GM18517 (cell line): ENCODE data around the gene EIF4G3.
"Not testable (repeated sequence)": the region's sequence is repeated elsewhere in the genome, so short reads cannot be mapped to it uniquely, and the experiment has no call there.

ENCODE experiments used
- ATAC-seq: cut with Tn5 transposase; IDR thresholded peaks from one replicate; pipeline ENCODE4 v1.9.1; 2021; ENCODE audit warnings: mild to moderate bottlenecking, moderate library complexity; ENCODE audit not compliant: unreplicated experiment

The EIF4G3 gene

DNA sequence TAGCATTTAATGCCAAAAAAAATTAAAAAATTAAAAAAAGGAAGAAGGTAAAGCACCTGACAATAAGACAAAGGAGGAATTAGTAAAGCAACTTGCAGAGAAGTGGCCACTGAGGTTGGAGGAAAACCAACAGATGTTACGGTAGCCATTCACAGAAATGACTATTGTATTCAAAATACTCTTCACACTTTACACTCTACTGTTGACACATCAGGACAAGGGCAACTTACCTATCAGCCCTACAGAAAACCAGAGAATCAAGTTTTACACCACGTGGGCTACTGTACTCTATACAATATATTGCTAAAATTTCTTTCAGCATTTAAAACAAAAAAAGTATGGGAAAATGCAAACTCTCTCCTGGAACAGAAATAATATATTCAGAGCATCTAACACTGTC lies 70.0 kb downstream of the EIF4G3 start:
- ATAC-seq = no peak

- ATAC-seq = no peak
Measured at GRCh38 chr1:21106238-21106637, 70.5 kb downstream of the EIF4G3 start.

DNA sequence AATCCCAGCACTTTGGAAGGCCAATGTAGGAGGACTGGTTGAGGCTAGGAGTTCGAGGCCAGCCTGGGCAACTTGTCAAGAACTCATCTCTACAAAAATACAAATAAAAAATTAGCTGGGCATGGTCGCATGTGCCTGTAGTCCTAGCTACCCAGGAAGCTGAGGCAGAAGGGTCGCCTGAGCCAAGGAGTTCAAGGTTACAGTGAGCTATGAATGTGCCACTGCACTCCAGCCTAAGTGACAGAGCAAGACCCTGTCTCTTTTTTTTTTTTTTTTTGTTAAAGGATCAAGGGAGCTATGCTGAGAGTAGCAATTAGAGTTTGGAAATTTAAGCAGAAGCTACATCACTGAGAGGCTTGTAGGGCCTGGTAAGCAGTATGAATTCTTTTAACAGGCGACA lies 70.9 kb downstream of the EIF4G3 start:
- ATAC-seq = no peak

- no peak for ATAC-seq
Measured at GRCh38 chr1:21104683-21105082, 72.0 kb downstream of the EIF4G3 start.

GRCh38 chr1:21100481-21100921 lies 76.2 kb downstream of the EIF4G3 start:
- no peak for ATAC-seq

DNA sequence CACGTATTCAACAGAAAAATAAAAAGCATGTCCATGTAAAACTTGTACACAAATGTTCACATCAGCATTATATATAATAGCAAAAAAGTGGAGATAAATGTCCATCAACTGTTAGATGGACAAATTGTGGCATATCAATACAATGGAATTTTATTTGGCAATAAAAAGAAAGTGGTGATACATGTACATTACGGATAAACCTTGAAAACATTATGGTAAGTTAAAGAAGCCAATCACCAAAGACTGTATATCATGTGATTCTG lies 76.9 kb downstream of the EIF4G3 start:
- no peak for ATAC-seq

DNA sequence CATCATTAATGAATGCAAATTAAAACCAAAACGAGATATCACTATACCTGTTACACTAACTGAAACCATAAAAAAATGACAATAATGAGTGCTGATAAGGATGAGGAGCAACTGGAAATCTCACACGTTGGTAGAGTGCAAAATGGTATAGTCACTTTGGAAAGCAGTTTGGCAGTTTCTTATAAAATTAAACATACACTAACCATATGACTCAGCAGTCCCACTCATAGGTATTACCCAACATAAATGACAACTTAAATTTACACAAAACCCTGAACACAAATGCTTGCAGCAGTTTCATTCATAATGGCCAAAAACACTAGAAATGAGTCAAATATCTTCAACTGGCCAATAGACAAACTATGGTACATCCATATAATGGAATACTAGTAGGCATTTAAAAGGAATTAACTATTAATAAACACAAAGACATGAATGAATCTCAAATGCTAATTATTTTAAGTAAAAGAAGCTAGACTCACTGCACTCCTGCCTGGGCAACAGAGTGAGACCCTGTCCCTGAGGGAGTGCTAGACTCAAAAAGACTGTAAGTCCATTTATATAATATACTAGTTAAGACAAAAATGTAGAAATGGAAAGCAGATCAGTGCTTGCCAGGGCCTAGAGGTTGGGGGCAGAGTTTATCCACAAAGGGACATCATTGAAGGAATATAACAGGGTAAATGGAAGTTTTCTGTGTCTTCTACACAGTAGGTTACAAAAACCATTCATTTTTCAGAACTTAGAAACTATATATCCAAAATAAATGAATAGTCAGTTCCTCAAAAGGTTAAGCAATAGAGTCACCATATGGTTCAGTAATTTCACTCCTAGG lies 77.4 kb downstream of the EIF4G3 start:
- ATAC-seq = no peak

GRCh38 chr1:21098186-21098915 lies 78.3 kb downstream of the EIF4G3 start:
- ATAC-seq = no peak

- ATAC-seq = no peak
Measured at GRCh38 chr1:21097729-21098128, 79.0 kb downstream of the EIF4G3 start.

DNA sequence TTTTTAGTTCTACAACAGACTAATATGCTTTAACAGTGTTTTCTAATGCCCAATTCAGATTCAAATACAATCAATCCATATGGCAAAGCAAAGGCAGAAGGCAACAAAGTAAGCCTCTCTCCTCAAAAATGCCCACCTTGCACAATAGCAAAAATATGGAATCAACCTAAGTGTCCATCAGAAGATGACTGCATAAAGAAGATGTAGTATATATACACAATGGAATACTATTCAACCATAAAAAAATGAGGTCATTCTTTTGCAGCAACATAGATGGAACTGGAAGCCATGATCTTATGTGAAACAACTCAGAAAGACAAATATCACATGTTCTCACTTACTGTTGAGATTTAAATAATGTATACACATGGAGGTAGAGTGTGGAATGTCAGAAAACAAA lies 80.7 kb downstream of the EIF4G3 start:
- ATAC-seq = no peak

DNA sequence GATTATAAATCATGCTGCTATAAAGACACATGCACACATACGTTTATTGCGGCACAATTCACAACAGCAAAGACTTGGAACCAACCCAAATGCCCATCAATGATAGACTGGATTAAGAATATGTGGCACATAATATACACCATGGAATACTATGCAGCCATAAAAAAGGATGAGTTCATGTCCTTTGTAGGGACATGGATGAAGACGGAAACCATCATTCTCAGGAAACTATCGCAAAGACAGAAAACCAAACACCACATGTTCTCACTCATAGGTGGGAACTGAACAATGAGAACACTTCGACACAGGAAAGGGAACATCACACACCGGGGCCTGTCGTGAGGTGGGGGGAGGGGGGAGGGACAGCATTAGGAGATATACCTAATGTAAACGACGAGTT lies 82.4 kb downstream of the EIF4G3 start:
- not testable (repeated sequence) for ATAC-seq

DNA sequence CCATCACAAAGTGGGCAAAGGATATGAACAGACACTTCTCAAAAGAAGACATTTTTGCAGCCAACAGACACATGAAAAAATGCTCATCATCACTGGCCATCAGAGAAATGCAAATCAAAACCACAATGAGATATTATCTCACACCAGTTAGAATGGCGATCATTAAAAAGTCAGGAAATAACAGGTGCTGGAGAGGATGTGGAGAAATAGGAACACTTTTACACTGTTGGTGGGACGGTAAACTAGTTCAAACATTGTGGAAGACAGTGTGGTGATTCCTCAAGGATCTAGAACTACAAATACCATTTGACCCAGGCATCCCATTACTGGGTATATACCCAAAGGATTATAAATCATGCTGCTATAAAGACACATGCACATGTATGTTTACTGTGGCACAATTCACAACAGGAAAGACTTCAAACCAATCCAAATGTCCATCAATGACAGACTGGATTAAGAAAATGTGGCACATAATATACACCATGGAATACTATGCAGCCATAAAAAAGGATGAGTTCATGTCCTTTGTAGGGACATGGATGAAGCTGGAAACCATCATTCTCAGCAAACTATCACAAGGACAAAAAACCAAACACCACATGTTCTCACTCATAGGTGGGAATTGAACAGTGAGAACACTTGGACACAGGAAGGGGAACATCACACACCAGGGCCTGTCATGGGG lies 83.3 kb downstream of the EIF4G3 start:
- ATAC-seq = not testable (repeated sequence)

GRCh38 chr1:21092545-21092944 lies 84.2 kb downstream of the EIF4G3 start:
- not testable (repeated sequence) for ATAC-seq

DNA sequence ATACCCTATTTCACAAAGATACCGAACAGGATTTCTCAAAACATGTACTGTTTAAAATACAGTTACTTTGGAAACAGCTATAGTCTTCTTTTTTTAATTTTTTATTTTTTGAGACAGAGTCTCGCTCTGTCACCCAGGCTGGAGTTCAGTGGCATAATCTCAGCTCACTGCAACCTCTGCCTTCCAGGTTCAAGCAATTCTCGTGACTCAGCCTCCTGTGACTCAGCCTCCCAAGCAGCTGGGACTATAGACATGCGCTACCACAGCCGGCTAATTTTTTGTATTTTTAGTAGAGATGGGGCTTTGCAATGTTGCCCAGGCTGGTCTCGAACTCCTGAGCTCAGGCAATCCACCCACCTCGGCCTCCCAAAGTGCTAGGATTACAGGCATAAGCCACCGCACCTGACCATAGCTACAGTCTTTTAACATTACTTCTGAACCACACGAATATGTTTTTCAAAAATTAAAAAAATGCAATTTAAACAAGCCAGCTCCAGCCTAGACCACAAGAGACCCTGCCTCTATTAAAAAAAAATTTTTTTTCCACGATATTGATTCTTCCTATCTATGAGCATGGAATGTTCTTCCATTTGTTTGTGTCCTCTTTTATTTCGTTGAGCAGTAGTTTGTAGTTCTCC lies 85.5 kb downstream of the EIF4G3 start:
- not testable (repeated sequence) for ATAC-seq

- no peak for ATAC-seq
Measured at GRCh38 chr1:21090463-21090862, 86.2 kb downstream of the EIF4G3 start.

- ATAC-seq = no peak
Measured at GRCh38 chr1:21089731-21090130, 87.0 kb downstream of the EIF4G3 start.

DNA sequence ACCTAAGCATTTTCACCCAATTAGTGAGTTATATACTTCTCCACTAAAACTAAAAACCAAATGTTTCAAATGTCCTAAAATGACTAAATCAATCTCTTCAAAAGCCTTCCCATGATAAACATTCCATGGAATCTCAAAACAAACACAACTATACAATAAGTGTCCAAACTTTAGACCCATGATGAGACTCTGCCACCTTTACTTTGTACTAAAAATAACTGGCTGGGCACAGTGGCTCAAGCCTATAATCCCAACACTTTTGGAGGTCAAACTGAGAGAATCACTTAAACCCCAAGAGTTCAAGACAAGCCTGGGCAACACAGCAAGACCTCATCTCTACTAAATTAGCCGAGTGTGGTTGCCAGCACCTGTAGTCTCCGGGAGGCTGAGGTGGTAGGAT lies 87.4 kb downstream of the EIF4G3 start:
- ATAC-seq = no peak

- ATAC-seq = no peak
Measured at GRCh38 chr1:21084111-21084810, 92.4 kb downstream of the EIF4G3 start.

GRCh38 chr1:21082073-21082472 lies 94.6 kb downstream of the EIF4G3 start:
- ATAC-seq = no peak

DNA sequence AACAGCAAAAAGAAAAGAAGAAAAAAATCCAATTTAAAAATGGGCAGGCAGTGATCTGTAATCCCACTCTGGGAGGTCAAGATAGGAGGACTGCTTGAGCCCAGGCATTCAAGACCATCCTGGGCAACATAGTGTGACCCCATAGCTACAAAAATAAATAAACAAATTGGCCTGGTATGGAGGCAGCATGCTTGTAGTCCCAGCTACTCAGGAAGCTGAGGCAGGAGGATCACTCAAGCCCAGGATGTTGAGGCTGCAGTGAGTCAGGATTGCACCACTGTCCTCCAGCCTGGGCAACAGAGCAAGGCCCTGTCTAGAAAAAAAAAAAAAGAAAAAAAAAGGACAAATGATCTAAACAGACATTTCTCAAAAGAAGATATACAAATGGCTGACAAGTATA lies 99.6 kb downstream of the EIF4G3 start:
- no peak for ATAC-seq

- no peak for ATAC-seq
Measured at GRCh38 chr1:21072721-21073120, 104.0 kb downstream of the EIF4G3 start.
